Endodermal cell (in vitro differentiated cells): ENCODE measurements around the gene GJD2. TPM values are rescaled to one million over a fixed set of nuclear protein-coding genes. Genes with fewer than 3 reads are reported as not detected.
A peak's percentile ranks its signal among the peaks of the same experiment; 100 is the strongest.

Experiments
- DNase-seq: peaks from one replicate; pipeline ENCODE4 v3.0.0-alpha.2; 2017
- H3K27ac ChIP-seq: 2 replicates; pipeline ENCODE4 v1.5.1; 2013; ENCODE audit warnings: mild to moderate bottlenecking, low read depth, low read length, moderate library complexity
- H3K27me3 ChIP-seq: 2 replicates; pipeline ENCODE4 v1.6.1; 2013; ENCODE audit warnings: mild to moderate bottlenecking, low read length, moderate library complexity; ENCODE audit not compliant: insufficient read depth, control insufficient read depth, poor library complexity, severe bottlenecking
- H3K36me3 ChIP-seq: 2 replicates; pipeline ENCODE4 v1.7.0; 2013; ENCODE audit warnings: mild to moderate bottlenecking, low read length, moderate library complexity; ENCODE audit not compliant: control insufficient read depth, insufficient read depth
- H3K4me1 ChIP-seq: one replicate; pipeline ENCODE4 v1.7.0; 2013; ENCODE audit warnings: low read length; ENCODE audit not compliant: control insufficient read depth, insufficient read depth
- H3K4me3 ChIP-seq: 2 replicates; pipeline ENCODE4 v1.5.1; 2013; ENCODE audit warnings: mild to moderate bottlenecking, low read length, moderate library complexity
- H3K9ac ChIP-seq: 2 replicates; pipeline ENCODE4 v1.6.1; 2013; ENCODE audit warnings: mild to moderate bottlenecking, low read length, moderate library complexity; ENCODE audit not compliant: poor library complexity, severe bottlenecking; ENCODE audit errors: extremely low read depth
- H3K9me3 ChIP-seq: 2 replicates; pipeline ENCODE4 v1.6.1; 2013; ENCODE audit warnings: mild to moderate bottlenecking, low read length, moderate library complexity; ENCODE audit not compliant: control insufficient read depth
- H3K27ac Mint-ChIP-seq: 2 replicates; pipeline ENCODE4 v1.8.0; 2020; ENCODE audit warnings: mixed read lengths
- H3K27me3 Mint-ChIP-seq: 2 replicates; pipeline ENCODE4 v1.8.0; 2021; ENCODE audit warnings: mild to moderate bottlenecking, mixed read lengths; ENCODE audit not compliant: insufficient read depth
- H3K36me3 Mint-ChIP-seq: 2 replicates; pipeline ENCODE4 v1.8.0; 2020; ENCODE audit warnings: low read depth, mixed read lengths
- H3K4me1 Mint-ChIP-seq: 2 replicates; pipeline ENCODE4 v1.8.0; 2020; ENCODE audit warnings: mixed read lengths
- H3K4me3 Mint-ChIP-seq: 2 replicates; pipeline ENCODE4 v1.8.0; 2020; ENCODE audit warnings: mild to moderate bottlenecking, moderate library complexity, mixed read lengths
- H3K9me3 Mint-ChIP-seq: 2 replicates; pipeline ENCODE4 v1.8.0; 2020; ENCODE audit warnings: mild to moderate bottlenecking, mixed read lengths
- WGBS, 2 experiments: methylation state at CpG; one replicate each; pipeline versions ENCODE4 v1.1.5 to v1.1.7; 2013; ENCODE audit warnings: missing lambda C conversion rate in 2 of 2, mixed read lengths in 1 of 2; ENCODE audit not compliant: insufficient coverage in 1 of 2, insufficient read length in 1 of 2; 5-methylcytosine and 5-hydroxymethylcytosine counted together
- total RNA-seq, 2 donors: library from RNA; stranded (reverse); fragmentation: NEBNext Ultra II Directional in 1 of 2; extraction: Animal tissue kit (Norgen Biotek cat#: 25700) in 1 of 2; gene quantifications; 2 replicates in 1 of 2; 3 replicates in 1 of 2; pipeline ENCODE4 v1.2.1, GENCODE V29; 2021
- TF ChIP-seq, protein P1 (sequence below): fragments of 200-600 bp; sonication (generic); conservative IDR thresholded peaks from 2 replicates; pipeline ENCODE4 v1.5.0; 2021; ENCODE audit warnings: antibody characterized with exemption, mild to moderate bottlenecking

Gene GJD2
- total RNA-seq, 2 donors from 2014 or later = not detected

DNA sequence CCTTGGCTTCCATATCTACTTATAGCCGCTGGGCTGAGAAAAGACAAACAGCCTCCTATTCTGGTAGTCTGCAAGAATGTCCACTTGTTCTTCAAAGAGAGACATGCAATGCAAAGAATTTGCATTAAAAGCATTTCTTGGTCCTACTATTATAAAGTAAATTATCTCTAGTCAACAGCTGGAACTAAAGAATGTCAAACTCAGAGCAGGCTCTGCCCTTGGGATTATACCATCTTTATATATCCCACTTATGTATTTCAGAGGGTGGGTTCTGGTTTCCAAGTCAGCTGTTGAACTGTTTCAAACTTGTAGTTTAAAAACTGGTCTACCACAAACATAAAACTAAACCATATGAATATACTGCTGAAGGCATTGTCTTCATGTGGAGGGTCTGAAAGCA, 47.6 kb upstream of the GJD2 start:
- no peaks in the 10 kb centered on the region for H3K36me3 Mint-ChIP-seq
- no peak overlapping the region for H3K27ac ChIP-seq

DNA sequence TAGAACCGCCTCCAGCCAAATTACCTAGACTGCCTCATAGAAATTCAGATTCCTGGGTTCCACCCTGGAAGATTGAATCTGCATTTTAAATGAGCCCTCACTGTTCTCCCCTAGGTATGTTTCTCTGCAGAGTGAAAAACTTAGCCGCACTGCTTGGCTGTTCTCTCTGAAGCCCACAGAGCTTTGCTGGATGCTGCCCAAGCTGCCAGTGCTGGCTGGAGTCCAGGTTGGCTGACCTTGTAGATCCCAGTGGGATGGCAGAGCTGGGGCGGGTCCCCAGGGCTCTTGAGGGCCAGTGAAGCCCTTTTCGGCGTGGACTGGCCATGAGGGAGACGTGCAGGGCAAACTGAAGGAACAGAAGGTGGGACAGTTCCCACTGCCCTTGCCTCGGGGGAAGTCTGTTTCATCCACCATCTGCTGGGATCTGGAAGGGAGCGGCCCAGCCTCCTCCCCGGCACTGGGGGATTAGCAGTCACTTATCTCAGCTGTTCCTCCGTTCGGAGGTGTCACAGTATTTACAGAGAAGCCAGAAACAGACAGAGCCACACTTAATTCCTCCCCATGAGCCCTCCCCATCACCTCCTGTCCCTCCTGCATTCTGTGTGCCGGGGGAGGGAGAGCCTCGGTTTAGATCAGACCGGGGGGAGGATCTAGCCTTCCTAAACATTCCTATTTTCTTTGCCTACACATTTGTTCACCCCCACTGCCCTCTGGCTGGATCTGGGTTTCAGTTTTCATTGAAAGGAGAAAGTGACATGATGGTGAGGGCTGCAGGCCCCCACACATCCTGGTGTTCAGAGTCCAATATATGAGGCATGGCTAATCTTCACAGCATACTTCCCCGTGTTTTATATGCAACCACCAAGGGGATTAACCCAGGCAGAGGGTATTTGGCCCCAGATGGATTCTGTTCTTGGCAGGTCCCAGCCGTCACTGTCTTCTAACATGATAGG, 44.6 kb upstream of the GJD2 start:
- Histone ChIP-seq H3K36me3 (no peaks in the 10 kb centered on the region), H3K9me3 (no peaks in the 10 kb centered on the region), H3K9ac (no peak overlapping the region), H3K4me3 (no peak overlapping the region), H3K4me1 (peaks cover 5% of the 10 kb centered on the region), H3K27ac (peak overlapping the region; percentile 75), H3K27me3 (peaks cover 32% of the 10 kb centered on the region)
- TF ChIP-seq, protein P1, sequence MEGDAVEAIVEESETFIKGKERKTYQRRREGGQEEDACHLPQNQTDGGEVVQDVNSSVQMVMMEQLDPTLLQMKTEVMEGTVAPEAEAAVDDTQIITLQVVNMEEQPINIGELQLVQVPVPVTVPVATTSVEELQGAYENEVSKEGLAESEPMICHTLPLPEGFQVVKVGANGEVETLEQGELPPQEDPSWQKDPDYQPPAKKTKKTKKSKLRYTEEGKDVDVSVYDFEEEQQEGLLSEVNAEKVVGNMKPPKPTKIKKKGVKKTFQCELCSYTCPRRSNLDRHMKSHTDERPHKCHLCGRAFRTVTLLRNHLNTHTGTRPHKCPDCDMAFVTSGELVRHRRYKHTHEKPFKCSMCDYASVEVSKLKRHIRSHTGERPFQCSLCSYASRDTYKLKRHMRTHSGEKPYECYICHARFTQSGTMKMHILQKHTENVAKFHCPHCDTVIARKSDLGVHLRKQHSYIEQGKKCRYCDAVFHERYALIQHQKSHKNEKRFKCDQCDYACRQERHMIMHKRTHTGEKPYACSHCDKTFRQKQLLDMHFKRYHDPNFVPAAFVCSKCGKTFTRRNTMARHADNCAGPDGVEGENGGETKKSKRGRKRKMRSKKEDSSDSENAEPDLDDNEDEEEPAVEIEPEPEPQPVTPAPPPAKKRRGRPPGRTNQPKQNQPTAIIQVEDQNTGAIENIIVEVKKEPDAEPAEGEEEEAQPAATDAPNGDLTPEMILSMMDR = no peak
- no peak overlapping the region for H3K4me3 Mint-ChIP-seq
- peak; percentile 71 for DNase-seq
- H3K9me3 Mint-ChIP-seq = no peaks in the 10 kb centered on the region
- WGBS, 2 experiments = 60 to 66% methylated on average over 6 to 16 of the region's 16 CpGs
- peaks cover 28% of the 10 kb centered on the region for H3K27me3 Mint-ChIP-seq
- peaks cover 10% of the 10 kb centered on the region for H3K4me1 Mint-ChIP-seq
- H3K36me3 Mint-ChIP-seq = no peaks in the 10 kb centered on the region
- H3K27ac Mint-ChIP-seq = no peak overlapping the region

More for the DNA sequence above, 47.6 kb upstream of the GJD2 start:
- peaks cover 10% of the 10 kb centered on the region for H3K9me3 Mint-ChIP-seq
- peaks cover 2% of the 10 kb centered on the region for H3K9me3 ChIP-seq
- peaks cover 5% of the 10 kb centered on the region for H3K4me1 ChIP-seq
- H3K9ac ChIP-seq = no peak overlapping the region
- H3K36me3 ChIP-seq = no peaks in the 10 kb centered on the region
- WGBS, 2 experiments = 86 to 100% methylated on average over 1 of the region's 1 CpG
- H3K27me3 Mint-ChIP-seq = peaks cover 2% of the 10 kb centered on the region
- H3K4me3 ChIP-seq = no peak overlapping the region
- TF ChIP-seq, protein P1 = no peak
- DNase-seq = no peak
- peaks cover 7% of the 10 kb centered on the region for H3K27me3 ChIP-seq
- H3K27ac Mint-ChIP-seq = no peak overlapping the region
- H3K4me1 Mint-ChIP-seq = peaks cover 10% of the 10 kb centered on the region
- H3K4me3 Mint-ChIP-seq = no peak overlapping the region

DNA sequence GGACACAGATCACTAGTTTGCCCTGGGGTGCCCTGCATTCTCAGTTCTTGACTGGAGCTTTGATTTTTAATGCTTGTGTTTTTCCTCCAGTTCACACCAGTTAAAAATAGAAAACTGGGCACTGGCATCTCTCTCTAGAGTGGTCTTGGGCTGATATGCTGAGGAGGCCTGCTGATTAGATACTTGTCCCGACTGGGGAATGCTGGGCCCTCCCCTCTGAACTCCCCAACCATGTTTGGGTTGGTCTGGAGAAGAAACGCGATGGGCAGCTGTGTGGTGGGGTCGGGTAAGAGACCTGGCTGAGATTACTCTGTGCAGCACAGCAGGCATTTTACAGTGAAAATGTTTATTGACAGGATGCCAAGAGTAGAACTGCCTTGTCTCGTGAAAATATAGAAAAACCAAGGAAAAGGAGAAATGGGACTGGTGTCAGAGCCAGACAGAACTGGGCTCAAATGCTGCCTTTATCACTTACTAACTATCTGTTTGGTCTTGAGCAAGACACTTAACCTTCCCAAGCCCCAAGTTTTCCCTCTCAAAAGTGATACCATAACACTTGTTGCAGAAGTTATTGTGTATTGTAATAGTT, 42.1 kb upstream of the GJD2 start:
- Mint-ChIP-seq H3K27ac (no peak overlapping the region), H3K36me3 (no peaks in the 10 kb centered on the region), H3K4me1 (peaks cover 10% of the 10 kb centered on the region), H3K4me3 (no peak overlapping the region), H3K9me3 (no peaks in the 10 kb centered on the region), H3K27me3 (peaks cover 42% of the 10 kb centered on the region)
- Histone ChIP-seq H3K27me3 (peaks cover 37% of the 10 kb centered on the region), H3K9ac (no peak overlapping the region), H3K9me3 (no peaks in the 10 kb centered on the region), H3K27ac (no peak overlapping the region), H3K4me1 (peaks cover 5% of the 10 kb centered on the region), H3K4me3 (no peak overlapping the region), H3K36me3 (no peaks in the 10 kb centered on the region)
- TF ChIP-seq, protein P1 = no peak
- 80 to 90% methylated on average over 5 of the region's 5 CpGs for WGBS, 2 experiments
- no peak for DNase-seq
